Keratinocyte (primary cell): ENCODE measurements around the gene NLRC3. TPM values are rescaled to one million over a fixed set of nuclear protein-coding genes. Genes with fewer than 3 reads are reported as not detected.

ENCODE experiments used
- DNase-seq: peaks from one replicate; pipeline ENCODE4 v3.0.0-alpha.2; 2011; ENCODE audit warnings: low read depth, missing footprints, low spot score
- FAIRE-seq: peaks from 2 replicates; lab custom pipeline; 2011; peaks lifted over from hg19 to GRCh38; lab: Jason Lieb, UNC
- H2AFZ ChIP-seq: 2 replicates; pipeline ENCODE4 v1.6.0; 2012; ENCODE audit warnings: low read length, control low read depth, inconsistent platforms; ENCODE audit not compliant: control insufficient read depth
- H3K27ac ChIP-seq: 2 replicates; pipeline ENCODE4 v1.5.1; 2011; ENCODE audit warnings: low read length; ENCODE audit not compliant: control insufficient read depth, insufficient read depth
- H3K27me3 ChIP-seq: 3 replicates; pipeline ENCODE4 v1.6.0; 2011; ENCODE audit warnings: low read length; ENCODE audit not compliant: control insufficient read depth, insufficient read depth; ENCODE audit errors: extremely low read depth
- H3K36me3 ChIP-seq, 2 experiments: 2 replicates in 1 of 2; 3 replicates in 1 of 2; pipeline ENCODE4 v1.5.1; 2011; ENCODE audit warnings: low read length in 2 of 2, mild to moderate bottlenecking in 1 of 2; ENCODE audit not compliant: control insufficient read depth in 2 of 2, insufficient read depth in 2 of 2; ENCODE audit errors: extremely low read depth in 1 of 2
- H3K4me1 ChIP-seq: 3 replicates; pipeline ENCODE4 v1.5.1; 2011; ENCODE audit warnings: low read length; ENCODE audit not compliant: control insufficient read depth, insufficient read depth; ENCODE audit errors: extremely low read depth
- H3K4me2 ChIP-seq: 3 replicates; pipeline ENCODE4 v1.6.0; 2011; ENCODE audit warnings: low read depth, low read length; ENCODE audit not compliant: control insufficient read depth, insufficient read depth; ENCODE audit errors: extremely low read depth
- H3K4me3 ChIP-seq, 3 experiments: fragments of 200-600 bp in 1 of 3; sonication (generic) in 1 of 3; 2 replicates in 2 of 3; 3 replicates in 1 of 3; pipeline ENCODE4 v1.5.1; 2011 to 2016; ENCODE audit warnings: low read length in 3 of 3, mild to moderate bottlenecking in 3 of 3, control low read depth in 2 of 3, inconsistent platforms in 1 of 3, low read depth in 1 of 3, mixed read lengths in 1 of 3, mixed run types in 1 of 3, moderate library complexity in 1 of 3; ENCODE audit not compliant: control insufficient read depth in 2 of 3, insufficient read depth in 2 of 3; ENCODE audit errors: extremely low read depth in 1 of 3
- H3K79me2 ChIP-seq: 2 replicates; pipeline ENCODE4 v1.6.0; 2012; ENCODE audit warnings: low read length; ENCODE audit not compliant: control insufficient read depth, insufficient read depth
- H3K9ac ChIP-seq: 3 replicates; pipeline ENCODE4 v1.6.0; 2011; ENCODE audit warnings: low read length; ENCODE audit not compliant: control insufficient read depth, insufficient read depth; ENCODE audit errors: extremely low read depth
- H3K9me1 ChIP-seq: 3 replicates; pipeline ENCODE4 v1.6.0; 2011; ENCODE audit warnings: low read length; ENCODE audit not compliant: control insufficient read depth, insufficient read depth; ENCODE audit errors: extremely low read depth
- H3K9me3 ChIP-seq: 2 replicates; pipeline ENCODE4 v1.5.1; 2012; ENCODE audit warnings: low read depth, low read length; ENCODE audit not compliant: control insufficient read depth
- H4K20me1 ChIP-seq: 3 replicates; pipeline ENCODE4 v1.6.0; 2011; ENCODE audit warnings: low read length; ENCODE audit not compliant: control insufficient read depth, insufficient read depth; ENCODE audit errors: extremely low read depth
- EZH2 ChIP-seq: IDR thresholded peaks from one replicate; pipeline ENCODE4 v1.6.1; 2012; ENCODE audit warnings: inconsistent platforms, mild to moderate bottlenecking, low read length, moderate library complexity
- dilution Hi-C: fragments of 300-500 bp; cut with MboI; formaldehyde crosslinking; loops from one replicate; pipeline ENCODE4 v1.7.0; 2020; ENCODE audit warnings: low sequenced_read_pairs; ENCODE audit not compliant: extremely low pct_ligation_motif_present
- polyA plus RNA-seq, 5 experiments: library from polyadenylated mRNA; depleted of rRNA in 3 of 5; stranded (reverse) in 3 of 5; stranded (forward) in 1 of 5; unstranded in 1 of 5; fragments of >200 nt; gene quantifications; 1 replicate in 1 of 5; 2 replicates in 3 of 5; 3 replicates in 1 of 5; pipeline versions ENCODE4 v1.2.1 to v1.2.3, GENCODE V29; 2011 to 2012; ENCODE audit warnings: missing spikeins in 2 of 5, low read depth in 1 of 5, low replicate concordance in 1 of 5
- TF ChIP-seq, protein P1 (sequence below), 3 experiments: IDR thresholded peaks in 1 of 3; conservative IDR thresholded peaks in 1 of 3; optimal IDR thresholded peaks in 1 of 3; 2 replicates in 2 of 3; 3 replicates in 1 of 3; pipeline versions ENCODE3 to v1.5.1; 2011; ENCODE audit warnings: low read length in 3 of 3, mild to moderate bottlenecking in 3 of 3, moderate library complexity in 2 of 3, control low read depth in 1 of 3, inconsistent platforms in 1 of 3; ENCODE audit not compliant: insufficient read depth in 2 of 3; ENCODE audit errors: extremely low read depth in 1 of 3

Gene NLRC3
- polyA plus RNA-seq, 1 donor (not counting 4 experiments of a cell fraction or from before 2014, with no cell fraction given): not detected

DNA sequence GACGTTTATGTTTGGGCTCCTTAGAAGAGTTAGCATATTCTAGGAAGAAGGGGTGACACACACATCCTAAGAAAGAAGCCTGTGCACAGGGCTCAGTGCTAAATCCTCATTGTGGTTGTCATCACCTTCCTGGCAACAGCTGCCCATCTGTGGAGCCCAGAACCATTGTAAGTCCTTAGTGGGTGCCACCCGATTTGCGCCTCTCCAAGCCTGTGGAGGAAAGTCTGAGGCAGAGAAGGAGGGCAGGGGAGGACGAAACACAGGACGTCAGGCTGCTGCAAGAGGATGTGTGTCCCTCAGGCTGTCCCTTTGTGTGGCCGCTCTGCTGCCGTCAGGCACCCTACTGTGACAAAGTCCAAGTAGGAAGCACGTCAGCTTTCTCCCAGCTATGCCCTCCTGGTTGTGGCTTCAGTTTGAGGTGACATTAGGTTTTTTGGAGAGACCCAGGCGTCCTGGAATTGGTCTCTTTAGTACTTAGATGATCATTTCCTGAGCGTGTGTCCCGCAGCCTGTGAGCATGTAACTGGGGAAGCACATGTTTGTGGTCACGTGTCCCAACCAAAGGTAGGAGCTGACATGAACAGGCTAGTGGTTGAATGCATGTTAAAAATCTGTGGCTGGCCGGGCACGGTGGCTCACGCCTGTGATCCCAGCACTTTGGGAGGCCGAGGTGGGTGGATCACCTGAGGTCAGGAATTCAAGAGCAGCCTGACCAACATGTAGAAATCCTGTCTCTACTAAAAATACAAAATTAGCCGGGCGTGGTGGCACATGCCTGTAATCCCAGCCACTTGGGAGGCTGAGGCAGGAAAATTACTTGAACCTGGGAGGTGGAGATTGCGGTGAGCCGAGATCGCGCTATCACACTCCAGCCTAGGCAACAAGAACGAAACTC, 65.7 kb downstream of the NLRC3 start:
- dilution Hi-C loops: no loop called here
- no peak overlapping the region for H3K9ac ChIP-seq
- H3K4me2 ChIP-seq: no peak overlapping the region
- no peak overlapping the region for H3K4me3 ChIP-seq
- TF ChIP-seq, protein P1, sequence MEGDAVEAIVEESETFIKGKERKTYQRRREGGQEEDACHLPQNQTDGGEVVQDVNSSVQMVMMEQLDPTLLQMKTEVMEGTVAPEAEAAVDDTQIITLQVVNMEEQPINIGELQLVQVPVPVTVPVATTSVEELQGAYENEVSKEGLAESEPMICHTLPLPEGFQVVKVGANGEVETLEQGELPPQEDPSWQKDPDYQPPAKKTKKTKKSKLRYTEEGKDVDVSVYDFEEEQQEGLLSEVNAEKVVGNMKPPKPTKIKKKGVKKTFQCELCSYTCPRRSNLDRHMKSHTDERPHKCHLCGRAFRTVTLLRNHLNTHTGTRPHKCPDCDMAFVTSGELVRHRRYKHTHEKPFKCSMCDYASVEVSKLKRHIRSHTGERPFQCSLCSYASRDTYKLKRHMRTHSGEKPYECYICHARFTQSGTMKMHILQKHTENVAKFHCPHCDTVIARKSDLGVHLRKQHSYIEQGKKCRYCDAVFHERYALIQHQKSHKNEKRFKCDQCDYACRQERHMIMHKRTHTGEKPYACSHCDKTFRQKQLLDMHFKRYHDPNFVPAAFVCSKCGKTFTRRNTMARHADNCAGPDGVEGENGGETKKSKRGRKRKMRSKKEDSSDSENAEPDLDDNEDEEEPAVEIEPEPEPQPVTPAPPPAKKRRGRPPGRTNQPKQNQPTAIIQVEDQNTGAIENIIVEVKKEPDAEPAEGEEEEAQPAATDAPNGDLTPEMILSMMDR (optimal IDR thresholded peaks at IDR 0.05 in 1 of 3, IDR thresholded peaks at IDR 0.05 in 1 of 3, conservative IDR thresholded peaks at IDR 0.05 in 1 of 3; ENCODE audit: extremely low read depth in 1 of 3, insufficient read depth in 2 of 3, low read length in 3 of 3): no peak
- TF ChIP-seq EZH2: no peak
- H3K9me1 ChIP-seq: no peaks in the 10 kb centered on the region
- H2AFZ ChIP-seq: no peak overlapping the region
- FAIRE-seq: no peak
- no peaks in the 10 kb centered on the region for H3K79me2 ChIP-seq
- H3K36me3 ChIP-seq: peaks cover 9 to 14% of the 10 kb centered on the region in 2 experiments
- no peak overlapping the region for H3K27ac ChIP-seq
- H4K20me1 ChIP-seq: peaks cover 4% of the 10 kb centered on the region
- H3K27me3 ChIP-seq: no peaks in the 10 kb centered on the region
- H3K4me1 ChIP-seq: peaks cover 25% of the 10 kb centered on the region
- no peak for DNase-seq
- H3K9me3 ChIP-seq: no peaks in the 10 kb centered on the region

DNA sequence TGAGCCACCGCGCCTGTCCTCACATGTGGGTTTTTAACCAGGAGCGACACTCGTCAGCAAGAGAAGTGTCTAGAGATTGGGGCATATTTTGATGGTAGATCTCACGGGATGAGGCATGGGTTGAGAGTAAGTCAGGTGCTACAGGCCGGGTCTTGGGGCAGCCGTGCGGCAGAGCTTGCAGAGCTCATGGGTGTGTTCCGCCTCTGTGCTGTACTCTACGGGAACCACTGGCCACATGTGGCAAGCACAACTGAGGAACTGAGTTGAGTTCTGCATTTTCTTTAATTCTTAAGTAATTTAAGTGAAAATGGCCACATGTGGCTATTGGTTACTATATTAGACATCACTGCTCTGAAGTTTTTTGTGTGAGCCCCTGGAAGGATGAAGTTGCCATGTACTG, 66.8 kb downstream of the NLRC3 start:
- no peak overlapping the region for H3K9ac ChIP-seq
- peaks cover 8 to 15% of the 10 kb centered on the region in 2 experiments for H3K36me3 ChIP-seq
- H3K9me3 ChIP-seq: no peaks in the 10 kb centered on the region
- DNase-seq (no peak), FAIRE-seq (no peak)
- dilution Hi-C loops: no loop called here
- peaks cover 4% of the 10 kb centered on the region for H4K20me1 ChIP-seq
- H3K27me3 ChIP-seq: no peaks in the 10 kb centered on the region
- TF ChIP-seq EZH2: no peak
- TF ChIP-seq, protein P1 (optimal IDR thresholded peaks at IDR 0.05 in 1 of 3, IDR thresholded peaks at IDR 0.05 in 1 of 3, conservative IDR thresholded peaks at IDR 0.05 in 1 of 3; ENCODE audit: extremely low read depth in 1 of 3, insufficient read depth in 2 of 3, low read length in 3 of 3): no peak
- H2AFZ ChIP-seq: no peak overlapping the region
- H3K4me2 ChIP-seq: no peak overlapping the region
- H3K4me3 ChIP-seq: no peak overlapping the region
- H3K79me2 ChIP-seq: no peaks in the 10 kb centered on the region
- no peaks in the 10 kb centered on the region for H3K9me1 ChIP-seq
- no peak overlapping the region for H3K27ac ChIP-seq
- peaks cover 25% of the 10 kb centered on the region for H3K4me1 ChIP-seq
